NCI-H2029 treated with DMSO at 0.1 percent for 48 hours (cell line): ENCODE measurements around the gene PARD3B.

Source experiments
- DNase-seq: peaks from one replicate; lab custom pipeline; 2025; lab: John Stamatoyannopoulos, UW

The PARD3B gene

DNA sequence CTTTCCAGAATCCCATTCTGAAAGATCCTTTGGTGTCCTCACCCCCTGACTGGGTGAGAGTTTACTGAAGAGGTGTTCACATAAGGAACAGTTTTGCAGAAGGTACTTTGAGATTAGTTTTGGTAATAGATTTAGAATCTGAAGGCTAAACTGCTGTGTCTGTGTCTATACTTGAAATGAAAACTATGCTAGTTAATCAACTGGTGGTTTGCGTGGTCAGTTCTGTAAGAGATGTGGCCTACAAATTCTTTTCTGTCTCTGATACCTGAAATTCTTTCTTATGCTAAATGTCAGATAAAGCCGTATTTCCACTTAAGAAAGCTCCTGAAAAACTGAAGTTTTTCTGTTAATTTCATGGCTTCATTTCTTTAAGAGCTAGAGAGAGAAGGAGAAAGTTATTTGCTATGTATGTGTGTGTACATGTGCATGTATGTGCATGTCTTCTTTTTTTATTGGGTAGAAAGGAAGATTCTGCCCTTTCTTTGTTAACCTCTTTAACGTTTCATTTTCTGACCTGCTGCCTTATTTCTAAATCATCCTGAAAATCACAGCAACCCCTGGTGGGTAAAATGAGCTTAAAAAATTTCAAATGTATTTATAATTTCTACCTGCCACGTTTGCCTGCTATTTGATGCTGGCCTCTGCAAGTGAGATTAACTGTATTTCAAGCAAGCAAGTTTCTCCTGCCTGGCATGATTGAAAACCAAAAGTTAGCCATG, 585.0 kb downstream of the PARD3B start:
- no peak for DNase-seq

DNA sequence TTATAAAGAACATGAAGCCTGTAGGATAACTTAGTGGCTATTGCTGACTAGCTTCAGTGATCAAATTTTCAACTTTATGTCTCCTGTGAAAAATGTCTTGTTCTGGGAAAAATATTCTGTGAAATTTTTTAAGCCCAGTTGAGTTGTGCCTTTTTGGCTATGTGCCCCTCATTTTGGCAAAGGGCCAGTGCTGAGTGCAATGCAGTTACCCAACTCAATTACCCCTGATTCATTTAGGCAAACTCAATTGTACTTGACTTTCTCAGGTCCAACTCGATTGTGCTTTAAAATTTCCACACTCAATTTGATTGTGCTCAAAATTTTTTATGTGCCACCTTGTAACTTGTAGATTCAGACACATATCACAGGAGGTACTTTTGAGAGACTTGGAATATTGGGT, 588.3 kb downstream of the PARD3B start:
- DNase-seq = no peak

GRCh38 chr2:205138735-205139134, 593.5 kb downstream of the PARD3B start:
- DNase-seq = no peak

GRCh38 chr2:205139822-205140463, 594.7 kb downstream of the PARD3B start:
- DNase-seq = no peak

- no peak for DNase-seq
Measured at GRCh38 chr2:205141381-205141780, 596.1 kb downstream of the PARD3B start.

DNA sequence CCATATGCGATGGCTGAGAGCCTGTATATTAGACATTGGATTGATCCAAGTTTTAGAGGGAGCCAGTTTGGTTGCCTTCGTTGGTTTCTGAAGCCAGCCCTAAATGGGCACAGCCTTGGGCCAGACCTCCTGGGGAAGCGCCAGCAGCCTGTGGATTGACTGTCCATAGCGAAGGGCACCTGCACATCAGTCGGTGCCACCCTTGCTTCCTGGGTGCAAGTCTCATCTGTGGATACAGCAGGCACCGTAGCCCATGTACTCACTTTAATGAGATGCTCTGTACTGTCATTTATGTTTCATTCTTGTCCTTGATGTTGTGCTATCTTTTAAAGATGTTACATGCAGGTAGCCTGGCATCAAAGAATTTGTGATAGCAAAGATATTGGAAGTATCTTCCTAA, 600.6 kb downstream of the PARD3B start:
- no peak for DNase-seq

- no peak for DNase-seq
Measured at GRCh38 chr2:205148755-205149154, 603.5 kb downstream of the PARD3B start.

GRCh38 chr2:205156457-205156856, 611.2 kb downstream of the PARD3B start:
- no peak for DNase-seq

DNA sequence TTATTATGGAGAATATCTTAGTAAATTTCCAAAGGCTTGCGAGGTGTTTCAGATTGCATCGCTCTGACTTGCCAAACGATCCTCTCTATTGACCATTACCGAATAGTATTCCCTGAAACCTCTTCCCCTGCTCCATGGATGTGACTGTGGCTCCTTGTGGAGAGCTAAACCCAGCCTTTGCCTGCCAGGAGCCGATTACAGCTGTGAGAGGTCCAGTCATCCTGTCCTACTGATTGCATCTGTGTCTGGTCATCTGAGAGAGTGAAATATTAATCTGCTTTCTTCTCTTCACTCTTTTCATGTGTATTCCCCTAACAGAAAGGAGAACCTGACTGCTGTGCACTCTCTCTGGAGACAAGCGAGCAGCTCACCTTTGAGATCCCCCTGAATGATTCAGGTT, 613.1 kb downstream of the PARD3B start:
- DNase-seq = no peak

DNA sequence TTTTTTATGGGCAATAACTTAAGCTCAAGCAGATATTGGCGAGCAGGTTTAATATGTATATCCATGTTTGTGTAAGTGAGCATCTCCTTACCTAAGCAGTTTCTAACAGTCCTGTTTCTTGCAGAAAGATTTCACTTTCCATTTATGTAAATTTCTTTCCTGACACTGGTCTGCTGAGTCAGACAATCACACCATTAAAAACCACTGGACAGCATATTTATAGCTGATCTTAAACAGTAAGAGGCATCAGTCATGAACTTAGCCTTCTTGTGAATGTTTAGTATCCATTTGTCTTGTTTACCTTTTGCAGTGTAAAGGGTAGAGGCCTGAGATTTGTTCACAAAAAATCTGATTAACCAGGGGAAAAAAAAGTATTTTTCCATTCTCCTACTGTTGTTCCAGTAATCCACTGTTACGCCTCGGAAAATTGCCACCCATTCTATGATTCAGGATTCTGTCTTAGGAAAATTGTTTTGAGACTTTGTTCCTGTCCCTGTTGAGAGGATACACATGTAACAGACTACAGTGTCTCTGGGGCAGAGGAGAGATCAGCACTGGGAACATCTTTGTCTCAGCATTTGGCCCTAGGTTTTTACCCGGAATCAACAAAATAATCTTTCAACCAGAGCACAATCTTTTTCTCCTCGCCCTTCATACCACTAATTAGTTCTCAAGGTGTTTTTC, 616.0 kb downstream of the PARD3B start:
- DNase-seq = no peak

GRCh38 chr2:205166745-205167144, 621.5 kb downstream of the PARD3B start:
- DNase-seq = no peak

DNA sequence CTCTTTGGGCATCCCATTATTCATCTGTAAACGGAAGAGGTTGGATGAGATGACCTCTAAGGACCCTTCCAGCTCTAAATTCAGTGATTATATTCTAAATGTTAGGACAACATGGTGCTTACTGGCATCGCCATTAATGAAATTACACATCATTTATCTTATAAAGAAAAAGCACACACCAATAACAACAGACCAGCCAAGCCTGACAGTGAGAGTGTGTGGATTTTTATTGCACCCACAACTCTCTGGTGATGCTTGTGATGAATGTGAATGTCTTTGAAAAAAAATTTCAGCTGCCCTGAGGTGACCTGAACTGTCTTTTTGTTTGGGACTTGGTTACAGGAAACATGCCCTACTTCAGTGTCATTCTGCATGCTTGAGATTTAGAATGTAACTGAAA, 623.7 kb downstream of the PARD3B start:
- DNase-seq = no peak

DNA sequence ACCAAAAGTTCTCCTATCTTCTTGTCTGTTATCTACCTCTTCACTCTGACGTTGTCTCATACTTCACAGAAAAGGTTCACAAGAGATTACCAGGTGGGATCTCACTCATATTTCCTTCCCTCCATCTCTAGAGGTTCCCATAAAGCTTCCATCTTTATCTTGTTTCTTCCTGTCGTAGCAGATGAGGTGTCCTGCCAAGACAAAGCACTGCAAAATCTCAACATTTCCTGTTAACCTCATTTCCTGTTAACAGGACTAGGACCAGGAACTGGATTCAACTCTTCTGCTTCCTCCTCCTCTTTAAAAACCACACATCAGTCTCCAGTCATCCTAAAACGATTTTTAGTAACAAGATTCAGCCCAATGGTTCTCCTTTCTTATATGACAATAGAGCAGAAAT, 624.2 kb downstream of the PARD3B start:
- no peak for DNase-seq

DNA sequence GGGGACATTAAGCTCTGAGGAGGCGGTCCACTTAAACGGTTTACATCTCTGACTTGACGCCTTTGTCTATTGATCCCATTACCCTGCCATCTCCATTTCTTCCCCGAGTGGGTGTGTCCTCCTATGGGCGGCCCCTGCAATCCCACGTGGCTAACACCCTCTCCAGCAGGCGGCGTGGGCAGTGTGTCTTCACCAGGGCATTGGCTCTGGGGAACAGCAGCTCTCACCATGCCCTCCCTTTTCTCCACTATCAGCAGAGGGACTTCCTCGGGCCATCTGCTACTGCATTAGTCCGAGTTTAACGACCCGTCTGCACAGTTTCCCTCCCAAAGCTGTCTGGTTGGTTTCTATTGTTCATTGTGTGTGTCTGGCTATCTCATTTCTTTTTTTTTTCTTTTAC, 625.1 kb downstream of the PARD3B start:
- no peak for DNase-seq

- no peak for DNase-seq
Measured at GRCh38 chr2:205171261-205171940, 626.1 kb downstream of the PARD3B start.

DNA sequence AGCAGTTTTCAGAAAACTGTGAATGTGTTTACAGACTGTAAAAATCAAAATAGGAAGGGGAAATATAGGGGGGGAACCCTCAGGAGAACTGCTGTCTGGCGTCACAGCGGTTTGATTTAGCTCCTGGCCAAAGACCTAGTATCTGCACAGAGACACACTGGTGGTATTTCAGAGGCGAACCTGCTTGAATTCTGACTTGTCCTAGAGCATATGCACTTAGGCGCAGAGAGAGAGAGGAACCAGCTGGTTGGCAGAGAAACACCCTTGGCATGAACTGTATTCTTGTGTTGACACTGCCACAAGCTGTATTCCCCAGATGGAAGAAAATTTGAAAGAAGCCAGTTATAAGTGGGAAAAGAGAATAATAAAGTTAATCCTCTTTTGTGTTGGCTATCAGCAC, 630.6 kb downstream of the PARD3B start:
- no peak for DNase-seq

GRCh38 chr2:205176546-205176945, 631.3 kb downstream of the PARD3B start:
- no peak for DNase-seq

GRCh38 chr2:205177546-205177945, 632.3 kb downstream of the PARD3B start:
- DNase-seq = no peak

DNA sequence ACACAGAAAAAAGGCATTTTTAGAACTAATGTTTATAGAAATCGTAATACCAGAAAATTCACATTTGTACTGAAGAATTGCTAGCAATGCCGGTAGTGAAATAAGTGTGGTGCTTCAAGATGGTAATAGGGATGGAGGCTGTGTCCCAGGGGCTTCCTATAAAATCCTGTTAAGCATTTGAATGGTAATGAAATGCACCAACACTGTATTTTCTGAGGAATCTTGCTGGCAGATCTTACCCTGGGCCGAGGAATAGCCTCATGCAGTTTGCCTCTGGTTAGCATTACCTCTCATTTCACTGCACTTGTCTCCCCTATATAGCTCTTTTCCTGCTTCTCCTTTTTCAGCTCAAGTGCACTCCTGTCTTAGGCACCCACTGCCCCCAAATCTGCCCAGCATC, 635.5 kb downstream of the PARD3B start:
- no peak for DNase-seq

DNA sequence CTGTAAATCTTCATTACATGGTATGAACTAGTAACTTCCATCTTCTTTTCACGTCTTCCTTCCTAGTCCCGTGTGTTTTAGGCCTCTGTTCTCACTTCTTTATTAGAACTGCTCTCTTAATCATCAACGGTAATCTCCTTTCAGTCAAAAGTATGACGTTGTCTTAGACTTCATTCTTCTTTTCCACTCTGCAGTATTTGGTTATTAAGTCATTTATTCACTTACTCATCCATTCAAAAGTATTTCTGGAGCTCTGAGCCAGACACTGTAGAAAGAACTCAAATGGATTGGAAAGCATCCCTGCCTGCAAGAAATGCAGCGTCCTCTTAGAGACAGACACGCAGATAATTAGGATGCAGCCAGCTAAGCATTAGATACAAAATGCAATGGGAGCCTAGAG, 642.5 kb downstream of the PARD3B start:
- no peak for DNase-seq

GRCh38 chr2:205188239-205189138, 643.2 kb downstream of the PARD3B start:
- no peak for DNase-seq

DNA sequence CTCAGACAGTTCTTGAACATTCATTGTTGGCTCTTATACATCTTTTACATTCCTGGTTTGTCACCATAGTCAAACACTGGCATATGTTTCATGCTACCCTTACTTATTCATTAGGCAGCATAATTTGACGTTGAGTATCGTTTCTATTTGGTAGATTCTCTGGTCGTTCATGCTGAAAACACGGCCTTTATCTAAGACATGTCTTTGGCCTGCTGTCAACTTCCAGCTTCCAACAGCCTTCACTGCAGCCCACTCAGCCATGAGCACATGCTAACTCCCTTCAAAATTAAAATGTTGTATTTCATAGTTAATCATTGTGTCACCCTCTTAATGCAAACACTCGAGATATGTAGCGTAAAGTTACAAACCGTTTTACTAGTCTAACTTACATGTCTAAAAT, 644.0 kb downstream of the PARD3B start:
- no peak for DNase-seq
